HepG2 (cell line): ENCODE data around the gene ZBTB26. TPM values are rescaled to one million over a fixed set of nuclear protein-coding genes. Genes with fewer than 3 reads are reported as not detected.

Experiments used
- ATAC-seq: fragments of 200-7000 bp; cut with Tn5 transposase; 3 replicates; pipeline ENCODE4 v1.9.1; 2020; ENCODE audit warnings: mild to moderate bottlenecking, moderate library complexity
- BruUV-seq: library from RNA; stranded (reverse); fragments of 400-500 nt; replicated peaks from 2 replicates; lab custom pipeline; 2021; lab: Mats Ljungman, UMichigan
- CTCF ChIA-PET: fragments of 300-600 bp; formaldehyde crosslinking; extraction: SDS; loops from one replicate; lab custom pipeline; 2021; ENCODE audit warnings: low total read pairs, inconsistent platforms, low intra/inter-chr PET ratio; lab: Yijun Ruan, JAX
- POLR2A ChIA-PET: fragments of 350-600 bp; sonication (Branson Sonifier 250); formaldehyde crosslinking; loops from one replicate; lab custom pipeline; 2020; ENCODE audit warnings: antibody characterized with exemption, inconsistent platforms; lab: Yijun Ruan, JAX
- DNase-seq: peaks from one replicate; pipeline ENCODE4 v3.0.0-alpha.2; 2015; ENCODE audit warnings: low spot score
- FAIRE-seq: peaks from 3 replicates; lab custom pipeline; 2011; peaks lifted over from hg19 to GRCh38; lab: Jason Lieb, UNC
- H2AFZ ChIP-seq: one replicate; pipeline ENCODE4 v1.6.1; 2011; ENCODE audit warnings: low read length, inconsistent platforms
- H3K27ac ChIP-seq: fragments of 300-600 bp; 3 replicates; pipeline ENCODE4 v1.8.0; 2011; ENCODE audit warnings: mixed run types, mild to moderate bottlenecking, mixed read lengths, low read length, inconsistent platforms; ENCODE audit not compliant: insufficient read depth; ENCODE audit errors: extremely low read length
- H3K27me3 ChIP-seq, 2 experiments: fragments of 200-600 bp in 1 of 2; 2 replicates in 1 of 2; 3 replicates in 1 of 2; pipeline versions ENCODE4 v1.6.0 to v1.8.0; 2011; ENCODE audit warnings: low read length in 2 of 2, mild to moderate bottlenecking in 2 of 2, moderate library complexity in 2 of 2, inconsistent platforms in 1 of 2; ENCODE audit not compliant: insufficient read depth in 2 of 2, control insufficient read depth in 1 of 2
- H3K36me3 ChIP-seq, 2 experiments: fragments of 200-600 bp in 1 of 2; replicated peaks in 1 of 2; 2 replicates in 1 of 2; 3 replicates in 1 of 2; pipeline versions ENCODE4 v1.5.1 to v1.8.0; 2011; ENCODE audit warnings: low read length in 2 of 2, inconsistent platforms in 1 of 2; ENCODE audit not compliant: insufficient read depth in 2 of 2, control insufficient read depth in 1 of 2
- H3K4me1 ChIP-seq: 2 replicates; pipeline ENCODE4 v1.5.1; 2012; ENCODE audit warnings: low read length, inconsistent platforms; ENCODE audit not compliant: insufficient read depth
- H3K4me2 ChIP-seq: 2 replicates; pipeline ENCODE4 v1.6.0; 2011; ENCODE audit warnings: low read depth, low read length, inconsistent platforms
- H3K4me3 ChIP-seq, 3 experiments: fragments of 200-600 bp in 1 of 3; sonication (generic), shearing (Covaris generic) in 1 of 3; replicated peaks in 1 of 3; 2 replicates each; pipeline ENCODE4 v1.5.1; 2011 to 2016; ENCODE audit warnings: low read length in 3 of 3, inconsistent platforms in 2 of 3, low read depth in 2 of 3, mild to moderate bottlenecking in 2 of 3, control low read depth in 1 of 3, mixed read lengths in 1 of 3; ENCODE audit not compliant: insufficient read depth in 1 of 3
- H3K79me2 ChIP-seq: one replicate; pipeline ENCODE4 v1.6.1; 2011; ENCODE audit warnings: low read length, inconsistent platforms; ENCODE audit not compliant: insufficient read depth
- H3K9ac ChIP-seq: 2 replicates; pipeline ENCODE4 v1.6.0; 2011; ENCODE audit warnings: mild to moderate bottlenecking, low read depth, low read length, inconsistent platforms; ENCODE audit not compliant: insufficient read depth
- H3K9me3 ChIP-seq: 2 replicates; pipeline ENCODE4 v1.5.1; 2012; ENCODE audit warnings: mild to moderate bottlenecking, low read length
- H4K20me1 ChIP-seq: 2 replicates; pipeline ENCODE4 v1.6.0; 2011; ENCODE audit warnings: inconsistent platforms, mild to moderate bottlenecking, low read length, moderate library complexity; ENCODE audit not compliant: insufficient read depth
- ARNT2 ChIP-seq: sonication (generic); formaldehyde crosslinking; IDR thresholded peaks from 2 replicates; pipeline ENCODE4 v1.8.0; 2022; ENCODE audit warnings: mild to moderate bottlenecking, low read depth, missing genetic modification reagents, moderate library complexity
- CBX1 ChIP-seq: IDR thresholded peaks from one replicate; pipeline ENCODE4 v1.6.1; 2016; ENCODE audit warnings: antibody characterized with exemption, low read depth
- GATA4 ChIP-seq: sonication (generic); IDR thresholded peaks from 2 replicates; pipeline ENCODE4 v1.6.1; 2016; ENCODE audit warnings: antibody characterized with exemption, low read depth, borderline replicate concordance
- HDAC2 ChIP-seq: sonication (generic); formaldehyde crosslinking; IDR thresholded peaks from 2 replicates; pipeline ENCODE4 v1.4.0; 2020; ENCODE audit warnings: missing genetic modification reagents
- HIVEP1 ChIP-seq: sonication (generic); formaldehyde crosslinking; IDR thresholded peaks from 2 replicates; pipeline ENCODE4 v1.4.0; 2020; ENCODE audit warnings: mild to moderate bottlenecking, missing genetic modification reagents
- HOXA9 ChIP-seq: sonication (generic); formaldehyde crosslinking; IDR thresholded peaks from 2 replicates; pipeline ENCODE4 v1.8.1; 2022; ENCODE audit warnings: missing genetic modification reagents, mild to moderate bottlenecking, moderate library complexity, borderline replicate concordance
- THAP11 ChIP-seq: IDR thresholded peaks from 2 replicates; pipeline ENCODE4 v1.6.1; 2016; ENCODE audit warnings: missing biosample characterization, missing genetic modification reagents
- TOPORS ChIP-seq: sonication (generic); formaldehyde crosslinking; IDR thresholded peaks from 2 replicates; pipeline ENCODE4 v1.8.0; 2023; ENCODE audit warnings: mild to moderate bottlenecking, missing genetic modification reagents
- ZNF292 ChIP-seq: sonication (generic); formaldehyde crosslinking; IDR thresholded peaks from 2 replicates; pipeline ENCODE4 v1.8.1; 2022; ENCODE audit warnings: mild to moderate bottlenecking, low read depth, missing genetic modification reagents, borderline replicate concordance
- ZNF724P ChIP-seq: sonication (generic); formaldehyde crosslinking; IDR thresholded peaks from 2 replicates; pipeline ENCODE4 v1.8.0; 2022; ENCODE audit warnings: missing genetic modification reagents, borderline replicate concordance
- ZNF792 ChIP-seq: IDR thresholded peaks from 2 replicates; pipeline ENCODE4 v1.6.1; 2016
- ZSCAN21 ChIP-seq: sonication (generic); formaldehyde crosslinking; IDR thresholded peaks from 2 replicates; pipeline ENCODE4 v1.8.0; 2022; ENCODE audit warnings: mild to moderate bottlenecking, missing genetic modification reagents, moderate library complexity, borderline replicate concordance
- whole genome bisulfite sequencing: methylation state at CpG from one replicate; pipeline ENCODE4 v1.1.6; 2017; ENCODE audit warnings: low lambda C conversion rate; 5-methylcytosine and 5-hydroxymethylcytosine counted together
- in situ Hi-C: cut with HindIII; loops from 2 replicates; pipeline ENCODE4 v1.10.0; 2017; ENCODE audit warnings: low pct_unique_long_range_greater_than_20kb; ENCODE audit not compliant: extremely low pct_ligation_motif_present
- intact Hi-C: fragments of 100-400 bp; cut with micrococcal nuclease; formaldehyde crosslinking; loops from one replicate; pipeline ENCODE4 v1.10.0; 2022; ENCODE audit not compliant: unreplicated experiment
- polyA plus RNA-seq, 8 experiments: library from polyadenylated mRNA; depleted of rRNA in 3 of 8; stranded (reverse) in 7 of 8; unstranded in 1 of 8; fragments of >200 nt; fragmentation: Illumina TruSeq in 4 of 8; extraction: Trizol in 4 of 8; gene quantifications; 2 replicates each; pipeline versions ENCODE4 v1.2.1 to v1.2.3, GENCODE V29; 2011 to 2016; ENCODE audit warnings: low read depth in 4 of 8, missing spikeins in 1 of 8, mixed read lengths in 1 of 8; ENCODE audit not compliant: insufficient read depth in 1 of 8
- total RNA-seq, 5 experiments: library from RNA; depleted of rRNA; stranded (reverse); fragments of >200 nt; fragmentation: Illumina TruSeq; extraction: Trizol; gene quantifications; 2 replicates each; pipeline ENCODE4 v1.2.3, GENCODE V29; 2016; ENCODE audit warnings: low read depth in 1 of 5
- TF ChIP-seq, protein P1 (sequence below): fragments of 450-650 bp; IDR thresholded peaks from 2 replicates; pipeline ENCODE4 v1.6.1; 2017

Gene ZBTB26
- total and polyA plus RNA-seq, 2 of the 13 experiments (the other 11 are each of a cell fraction or from before 2014, with no cell fraction given): 4.5 to 8.6 TPM

DNA sequence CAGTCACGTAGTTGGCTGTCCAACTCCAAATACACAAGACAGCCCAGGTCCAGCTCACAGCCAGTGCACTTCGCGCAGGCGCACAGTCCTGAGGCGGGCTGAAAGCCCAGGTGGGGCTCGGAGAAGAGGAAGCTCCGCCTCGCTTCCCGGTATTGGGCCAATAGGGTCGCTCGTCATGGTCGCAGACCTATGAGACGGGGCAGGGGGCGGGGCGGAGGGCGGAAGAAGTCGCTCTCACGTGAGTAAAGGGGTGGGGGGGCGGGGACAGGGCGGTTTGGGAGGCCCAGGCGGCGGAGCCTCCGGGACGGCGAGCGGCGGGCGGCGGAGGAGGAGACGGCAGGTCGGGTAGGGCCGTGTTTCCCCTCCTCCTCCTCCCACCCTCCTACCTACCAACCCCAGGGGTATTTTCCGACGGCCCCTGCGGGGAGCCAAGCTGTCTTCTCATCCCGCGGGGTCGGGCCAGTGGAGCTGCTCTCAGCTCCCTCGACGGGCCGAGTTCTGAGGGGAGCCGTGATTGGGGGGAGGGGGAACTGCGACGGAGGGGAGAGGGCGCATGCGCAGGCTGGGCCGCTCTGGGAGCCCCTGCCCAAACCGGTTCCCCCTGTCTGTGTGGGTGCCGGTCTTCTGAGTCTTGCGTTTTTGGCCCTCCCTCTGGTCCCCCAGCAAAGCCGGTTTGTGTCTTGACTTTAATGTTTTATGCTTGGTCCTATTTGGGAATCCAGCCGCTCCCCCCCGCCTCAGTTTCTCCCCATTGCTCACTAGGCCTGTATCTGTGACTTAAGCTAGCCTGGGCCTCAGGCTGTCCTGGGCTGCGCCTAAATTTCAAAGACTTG lies 9.7 kb upstream of the ZBTB26 start, which contains the start of gene RABGAP1 (continued):
- 0 out of 2 replicates have a peak, but pooled peaks have one; percentile 55 for TF ChIP-seq ZSCAN21 (CRISPR knock-in tag)
- TF ChIP-seq ZNF724P (CRISPR knock-in tag): 0 out of 2 replicates have a peak, but pooled peaks have one; percentile 37
- TF ChIP-seq ZNF292: peak; percentile 64
- no peak for TF ChIP-seq HOXA9 (CRISPR knock-in tag)
- no peak for TF ChIP-seq TOPORS
- TF ChIP-seq GATA4: peak; percentile 13; the same call in 1 of the 2 replicates
- 0 out of 2 replicates have a peak, but pooled peaks have one; percentile 18 for TF ChIP-seq HDAC2
- peak; percentile 67 for TF ChIP-seq CBX1
- TF ChIP-seq, protein P1, sequence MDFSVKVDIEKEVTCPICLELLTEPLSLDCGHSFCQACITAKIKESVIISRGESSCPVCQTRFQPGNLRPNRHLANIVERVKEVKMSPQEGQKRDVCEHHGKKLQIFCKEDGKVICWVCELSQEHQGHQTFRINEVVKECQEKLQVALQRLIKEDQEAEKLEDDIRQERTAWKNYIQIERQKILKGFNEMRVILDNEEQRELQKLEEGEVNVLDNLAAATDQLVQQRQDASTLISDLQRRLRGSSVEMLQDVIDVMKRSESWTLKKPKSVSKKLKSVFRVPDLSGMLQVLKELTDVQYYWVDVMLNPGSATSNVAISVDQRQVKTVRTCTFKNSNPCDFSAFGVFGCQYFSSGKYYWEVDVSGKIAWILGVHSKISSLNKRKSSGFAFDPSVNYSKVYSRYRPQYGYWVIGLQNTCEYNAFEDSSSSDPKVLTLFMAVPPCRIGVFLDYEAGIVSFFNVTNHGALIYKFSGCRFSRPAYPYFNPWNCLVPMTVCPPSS: no peak
- TF ChIP-seq ZNF792: 0 out of 2 replicates have a peak, but pooled peaks have one; percentile 51

DNA sequence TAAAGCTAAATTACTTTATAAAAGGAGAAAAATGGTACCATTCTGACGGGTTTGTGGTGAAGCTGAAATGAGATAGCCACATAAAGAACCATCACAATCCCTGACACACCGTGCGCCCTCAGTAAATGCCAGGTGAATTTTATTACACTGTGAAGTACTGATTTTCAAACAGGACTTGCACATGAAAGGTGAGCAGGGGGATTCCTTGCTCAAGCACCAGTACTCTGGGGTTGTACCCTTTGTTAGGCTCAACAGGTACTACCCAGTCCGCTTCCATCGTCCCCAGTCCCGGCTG lies 9.1 kb upstream of the ZBTB26 start:
- Histone ChIP-seq H3K4me2 (peak overlapping the region; percentile 82), H3K79me2 (peaks cover 46% of the 10 kb centered on the region)
- no peak for FAIRE-seq
- TF ChIP-seq HIVEP1 (CRISPR knock-in tag) (peak; percentile 41; the same call in 1 of the 2 replicates), ARNT2 (CRISPR knock-in tag) (peak; percentile 11; the same call in 1 of the 2 replicates), THAP11 (CRISPR knock-in tag) (no peak)

More for the DNA sequence above, 9.1 kb upstream of the ZBTB26 start:
- H3K27me3 ChIP-seq: peaks cover 0 to 3% of the 10 kb centered on the region in 2 experiments; a peak in 1 of 5 replicates
- H3K36me3 ChIP-seq: peaks cover 0 to 10% of the 10 kb centered on the region in 2 experiments; a peak in 3 of 5 replicates
- 31% methylated on average over 6 of the region's 6 CpGs for WGBS
- DNase-seq: no peak
- no peaks in the 10 kb centered on the region for H3K9me3 ChIP-seq
- no TSS peak for BruUV-seq
- no peak overlapping the region for H2AFZ ChIP-seq
- ChIA-PET CTCF (no interaction called here), POLR2A (interaction anchor here (0.6 to 5.2 kb wide), 26 partner anchors 8 to 676 kb away, joined by 3 to 107 read pairs (median 4); partner anchors contain the start of genes MRRF, PDCL, RBM18 and RC3H2)
- ATAC-seq: no peak; the same call in 1 of the 3 replicates
- H3K9ac ChIP-seq: peak overlapping the region; percentile 45
- intact Hi-C loops (loop anchor here (10.0 kb wide), 1 partner anchor 54 kb away; no protein-coding TSS in a partner anchor), in situ Hi-C loops (no loop called here)
- H3K27ac ChIP-seq: peak overlapping the region; percentile 63
- H3K4me1 ChIP-seq: peaks cover 65% of the 10 kb centered on the region
- no peaks in the 10 kb centered on the region for H4K20me1 ChIP-seq
- peak overlapping the region; percentile 40 to 60 (median 50); a peak in 5 of 6 replicates for H3K4me3 ChIP-seq
